ENCODE results near the gene ADAMTSL3. TPM values are rescaled to one million over a fixed set of nuclear protein-coding genes. Genes with fewer than 3 reads are reported as not detected.

ADAMTSL3 gene
- polyA plus RNA-seq, 1 donor from 2014 or later: 0.51 TPM

- TF ChIP-seq POLR2AphosphoS5 (IDR thresholded peaks at IDR 0.05) (no peak), REST (IDR thresholded peaks at IDR 0.05; ENCODE audit: borderline replicate concordance) (no peak), MXI1 (conservative IDR thresholded peaks at IDR 0.05; ENCODE audit: poor library complexity, severe bottlenecking) (no peak), CTCF (IDR thresholded peaks at IDR 0.05; ENCODE audit: poor library complexity, severe bottlenecking) (no peak), TAF1 (IDR thresholded peaks at IDR 0.05; ENCODE audit: low read depth) (no peak), SMC3 (conservative IDR thresholded peaks at IDR 0.05; ENCODE audit: poor library complexity) (no peak)
- Histone ChIP-seq H3K79me2 (replicated peaks; ENCODE audit: insufficient read depth, low read length) (no peaks in the 10 kb centered on the region), H3K36me3 (ENCODE audit: insufficient read depth, low read length) (no peaks in the 10 kb centered on the region), H4K20me1 (ENCODE audit: insufficient read depth) (no peaks in the 10 kb centered on the region), H3F3A (ENCODE audit: insufficient read depth, low read length, poor library complexity, severe bottlenecking) (no peaks in the 10 kb centered on the region), H3K9me3 (ENCODE audit: low read length) (no peaks in the 10 kb centered on the region), H3K4me2 (ENCODE audit: low read length) (no peak overlapping the region), H3K27ac (ENCODE audit: low read length) (no peak overlapping the region), H2AFZ (ENCODE audit: low read depth, low read length) (no peak overlapping the region), H3K4me3 (ENCODE audit: low read length) (no peak overlapping the region), H3K9ac (ENCODE audit: low read length) (no peak overlapping the region), H3K27me3 (ENCODE audit: insufficient read depth, low read depth, low read length) (no peaks in the 10 kb centered on the region), H3K9me2 (ENCODE audit: insufficient read depth, low read length) (no peaks in the 10 kb centered on the region)
Measured at GRCh38 chr15:83612226-83612625, 41.7 kb upstream of the ADAMTSL3 start.

- no peaks in the 10 kb centered on the region for H3K9me3 ChIP-seq (ENCODE audit: low read length)
- no peaks in the 10 kb centered on the region for H3K79me2 ChIP-seq (replicated peaks; ENCODE audit: insufficient read depth, low read length)
- H2AFZ ChIP-seq (ENCODE audit: low read depth, low read length): no peak overlapping the region
- H3K36me3 ChIP-seq (ENCODE audit: insufficient read depth, low read length): no peaks in the 10 kb centered on the region
- no peaks in the 10 kb centered on the region for H3K27me3 ChIP-seq (ENCODE audit: insufficient read depth, low read depth, low read length)
- H4K20me1 ChIP-seq (ENCODE audit: insufficient read depth): no peaks in the 10 kb centered on the region
- H3K4me3 ChIP-seq (ENCODE audit: low read length): no peak overlapping the region
- TF ChIP-seq SMC3 (conservative IDR thresholded peaks at IDR 0.05; ENCODE audit: poor library complexity): no peak
- TF ChIP-seq TAF1 (IDR thresholded peaks at IDR 0.05; ENCODE audit: low read depth): no peak
- TF ChIP-seq MXI1 (conservative IDR thresholded peaks at IDR 0.05; ENCODE audit: poor library complexity, severe bottlenecking): no peak
- TF ChIP-seq POLR2AphosphoS5 (IDR thresholded peaks at IDR 0.05): no peak
- TF ChIP-seq REST (IDR thresholded peaks at IDR 0.05; ENCODE audit: borderline replicate concordance): no peak
- no peak overlapping the region for H3K4me2 ChIP-seq (ENCODE audit: low read length)
- no peak overlapping the region for H3K27ac ChIP-seq (ENCODE audit: low read length)
- H3F3A ChIP-seq (ENCODE audit: insufficient read depth, low read length, poor library complexity, severe bottlenecking): no peaks in the 10 kb centered on the region
- H3K9ac ChIP-seq (ENCODE audit: low read length): no peak overlapping the region
- H3K9me2 ChIP-seq (ENCODE audit: insufficient read depth, low read length): no peaks in the 10 kb centered on the region
Measured at GRCh38 chr15:83612898-83613635, 40.9 kb upstream of the ADAMTSL3 start.

All from neural cell (in vitro differentiated cells).